ENCODE measurements around the gene DICER1.
"Not testable (repeated sequence)": the region's sequence is repeated elsewhere in the genome, so short reads cannot be mapped to it uniquely, and the experiment has no call there.

DICER1 gene

GRCh38 chr14:95157327-95158189 lies at the start of gene DICER1:
Gene DICER1 (minus strand): TSS chr14:95157529. CDS start chr14:95133458, 24,071 bp downstream.
- DNase-seq (ENCODE audit: low spot score) = peak; percentile 100

- no peak for DNase-seq (ENCODE audit: low spot score)
Observed at GRCh38 chr14:95206534-95206933, 49.2 kb upstream of the DICER1 start.

GRCh38 chr14:95204705-95205104 lies 47.4 kb upstream of the DICER1 start:
- no peak for DNase-seq (ENCODE audit: low spot score)

GRCh38 chr14:95201745-95202144 lies 44.4 kb upstream of the DICER1 start:
- not testable (repeated sequence) for DNase-seq (ENCODE audit: low spot score)

- DNase-seq (ENCODE audit: low spot score) = no peak
Observed at GRCh38 chr14:95200404-95200803, 43.1 kb upstream of the DICER1 start.

GRCh38 chr14:95199298-95199983 lies 42.1 kb upstream of the DICER1 start:
- no peak for DNase-seq (ENCODE audit: low spot score)

- DNase-seq (ENCODE audit: low spot score) = no peak
Observed at GRCh38 chr14:95198320-95198719, 41.0 kb upstream of the DICER1 start.

GRCh38 chr14:95197551-95197950 lies 40.2 kb upstream of the DICER1 start:
- DNase-seq (ENCODE audit: low spot score) = no peak

- DNase-seq (ENCODE audit: low spot score) = no peak
Observed at GRCh38 chr14:95196826-95197545, 39.7 kb upstream of the DICER1 start.

GRCh38 chr14:95196268-95196667 lies 38.9 kb upstream of the DICER1 start:
- no peak for DNase-seq (ENCODE audit: low spot score)

GRCh38 chr14:95195031-95195430 lies 37.7 kb upstream of the DICER1 start:
- DNase-seq (ENCODE audit: low spot score) = no peak

- no peak for DNase-seq (ENCODE audit: low spot score)
Observed at GRCh38 chr14:95193081-95193480, 35.8 kb upstream of the DICER1 start.

GRCh38 chr14:95192311-95192710 lies 35.0 kb upstream of the DICER1 start:
- DNase-seq (ENCODE audit: low spot score) = no peak

GRCh38 chr14:95191445-95192199 lies 34.3 kb upstream of the DICER1 start:
- no peak for DNase-seq (ENCODE audit: low spot score)

GRCh38 chr14:95190857-95191256 lies 33.5 kb upstream of the DICER1 start:
- DNase-seq (ENCODE audit: low spot score) = no peak

GRCh38 chr14:95190346-95190840 lies 33.1 kb upstream of the DICER1 start:
- DNase-seq (ENCODE audit: low spot score) = no peak

GRCh38 chr14:95189367-95190132 lies 32.2 kb upstream of the DICER1 start:
- no peak for DNase-seq (ENCODE audit: low spot score)

GRCh38 chr14:95188380-95188779 lies 31.1 kb upstream of the DICER1 start:
- no peak for DNase-seq (ENCODE audit: low spot score)

- no peak for DNase-seq (ENCODE audit: low spot score)
Observed at GRCh38 chr14:95185767-95186392, 28.6 kb upstream of the DICER1 start.

- DNase-seq (ENCODE audit: low spot score) = no peak
Observed at GRCh38 chr14:95185033-95185766, 27.9 kb upstream of the DICER1 start.

Data from AG08395 (cell line).